ENCODE measurements around the gene MYO18B. TPM values are rescaled to one million over a fixed set of nuclear protein-coding genes. Genes with fewer than 3 reads are reported as not detected.

MYO18B gene
- total and polyA plus RNA-seq, 2 donors (not counting 3 experiments of a cell fraction or from before 2014, with no cell fraction given): 0.01 TPM; not detected in 1

- H3K27me3 ChIP-seq (ENCODE audit: control insufficient read depth in 2 of 2, insufficient read depth in 2 of 2, low read length in 2 of 2): no peaks in the 10 kb centered on the region
- H3K4me2 ChIP-seq (ENCODE audit: insufficient read depth, low read length): no peak overlapping the region
- intact Hi-C loops (cut with micrococcal nuclease) (no loop called here), dilution Hi-C loops (cut with MboI; ENCODE audit: extremely low pct_ligation_motif_present, low sequenced_read_pairs) (no loop called here)
- no peaks in the 10 kb centered on the region for H3K36me3 ChIP-seq (ENCODE audit: control insufficient read depth in 2 of 2, extremely low read depth in 1 of 2, insufficient read depth in 2 of 2, low read length in 2 of 2)
- TF ChIP-seq POLR2AphosphoS5 (IDR thresholded peaks at IDR 0.05; ENCODE audit: insufficient read depth, low read depth, low read length) (no peak), FOS (IDR thresholded peaks at IDR 0.05; ENCODE audit: borderline replicate concordance, insufficient read depth, low read length) (no peak), CTCF (IDR thresholded peaks at IDR 0.05; ENCODE audit: extremely low read depth in 1 of 2, insufficient read depth in 1 of 2, low read depth in 1 of 2, low read length in 2 of 2) (no peak), MYC (IDR thresholded peaks at IDR 0.05; ENCODE audit: low read depth, low read length) (no peak), EZH2 (IDR thresholded peaks at IDR 0.05; ENCODE audit: borderline replicate concordance, low read depth, low read length, severe bottlenecking) (no peak), JUN (IDR thresholded peaks at IDR 0.05; ENCODE audit: borderline replicate concordance, insufficient read depth, insufficient read length, low read depth) (no peak), MAX (IDR thresholded peaks at IDR 0.05; ENCODE audit: insufficient read depth, insufficient read length) (no peak), POLR2A (IDR thresholded peaks at IDR 0.05; ENCODE audit: low read depth, low read length) (no peak), GATA2 (IDR thresholded peaks at IDR 0.05; ENCODE audit: insufficient read depth, insufficient read length, low read depth, low read length) (no peak)
- no peak overlapping the region for H2AFZ ChIP-seq (ENCODE audit: low read depth, low read length)
- FAIRE-seq (no peak), DNase-seq (ENCODE audit: low read depth, low spot score) (no peak)
- no peaks in the 10 kb centered on the region for H3K79me2 ChIP-seq (ENCODE audit: control insufficient read depth, insufficient read depth, low read length)
- ChIA-PET CTCF (interaction anchor here (0.5 kb wide), 1 partner anchor 12 kb away, joined by 3 read pairs; no protein-coding TSS in a partner anchor), POLR2A (no interaction called here)
- H4K20me1 ChIP-seq (replicated peaks; ENCODE audit: control insufficient read depth, extremely low read depth, insufficient read depth, low read length): no peaks in the 10 kb centered on the region
- no peak overlapping the region for H3K4me3 ChIP-seq (replicated peaks in 1 of 3; ENCODE audit: insufficient read depth in 1 of 3, low read depth in 1 of 3, low read length in 3 of 3)
- no peaks in the 10 kb centered on the region for H3K4me1 ChIP-seq (ENCODE audit: control insufficient read depth, extremely low read depth, insufficient read depth, low read length)
- H3K27ac ChIP-seq (ENCODE audit: insufficient read depth, low read depth, low read length): no peak overlapping the region
- no peaks in the 10 kb centered on the region for H3K9me1 ChIP-seq (replicated peaks; ENCODE audit: control insufficient read depth, extremely low read depth, insufficient read depth, low read length)
- H3K9ac ChIP-seq (replicated peaks; ENCODE audit: extremely low read depth, insufficient read depth, low read length): no peak overlapping the region
- no TSS peak for BruUV-seq (replicated peaks)
- H3K9me3 ChIP-seq (replicated peaks; ENCODE audit: control insufficient read depth, insufficient read depth, low read length): no peaks in the 10 kb centered on the region
These were observed 166.8 kb downstream of the MYO18B start for GRCh38 chr22:25908755-25909154.

Measured in endothelial cell of umbilical vein (primary cell).